Measurements from ENCODE around the gene GPR141. TPM values are rescaled to one million over a fixed set of nuclear protein-coding genes. Genes with fewer than 3 reads are reported as not detected.

GPR141 gene
- total RNA-seq, 5 donors from 2014 or later (not counting 1 experiment from before 2014, with no cell fraction given), result 0.25 to 6.3 (median 0.92) TPM

DNA sequence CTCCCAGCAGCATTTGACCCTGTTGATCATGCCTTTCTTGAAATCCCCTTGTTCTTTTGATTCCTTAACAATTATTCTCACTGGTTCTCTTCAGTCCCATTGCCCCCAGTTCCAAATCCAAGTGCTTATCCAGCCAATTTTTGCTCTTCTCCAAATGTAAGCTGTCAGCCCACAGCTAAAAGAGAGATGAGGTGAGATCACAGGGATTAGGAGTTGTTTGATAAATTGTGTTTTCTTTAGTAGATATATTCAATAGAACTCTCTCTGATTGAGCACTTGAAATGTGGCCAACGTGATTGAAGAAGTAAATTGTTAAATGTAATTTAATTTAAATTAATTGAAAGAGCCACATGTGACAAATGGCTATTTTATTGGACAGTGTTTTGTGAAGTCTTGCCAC, 88.2 kb downstream of the GPR141 start:
- H3K4me3 Mint-ChIP-seq, result no peak overlapping the region
- H3K27me3 Mint-ChIP-seq, result peaks cover 0 to 2% of the 10 kb centered on the region in 2 donors
- H3K27ac Mint-ChIP-seq, result no peak overlapping the region
- no peak overlapping the region for H3K4me3 ChIP-seq (ENCODE audit: control insufficient read depth in 1 of 2, extremely low read depth in 1 of 2, low read length in 1 of 2)
- H3K27ac ChIP-seq (ENCODE audit: low read length), result no peak overlapping the region
- H3K4me1 ChIP-seq (ENCODE audit: control insufficient read depth in 1 of 2, extremely low read depth in 1 of 2, insufficient read depth in 2 of 2, low read length in 2 of 2), result no peaks in the 10 kb centered on the region
- ATAC-seq (replicated peaks in 1 of 4) (no peak), DNase-seq (no peak)
- ChIA-PET CTCF (no interaction called here), POLR2A (no interaction called here)
- no peaks in the 10 kb centered on the region for H3K4me1 Mint-ChIP-seq
- no CpG with 5 or more reads among the region's 1 CpG for WGBS (ENCODE audit: insufficient coverage)
- no peaks in the 10 kb centered on the region for H3K36me3 ChIP-seq (ENCODE audit: control insufficient read depth in 2 of 2, extremely low read depth in 1 of 2, insufficient read depth in 1 of 2, low read length in 1 of 2)
- H3K27me3 ChIP-seq (replicated peaks in 1 of 2; ENCODE audit: control insufficient read depth in 2 of 2, extremely low read depth in 1 of 2, insufficient read depth in 2 of 2, low read length in 1 of 2), result no peaks in the 10 kb centered on the region
- H3K9me3 Mint-ChIP-seq, result peaks cover 6 to 18% (median 8%) of the 10 kb centered on the region in 3 donors
- no peaks in the 10 kb centered on the region for H3K36me3 Mint-ChIP-seq
- no peaks in the 10 kb centered on the region for H3K9me3 ChIP-seq

DNA sequence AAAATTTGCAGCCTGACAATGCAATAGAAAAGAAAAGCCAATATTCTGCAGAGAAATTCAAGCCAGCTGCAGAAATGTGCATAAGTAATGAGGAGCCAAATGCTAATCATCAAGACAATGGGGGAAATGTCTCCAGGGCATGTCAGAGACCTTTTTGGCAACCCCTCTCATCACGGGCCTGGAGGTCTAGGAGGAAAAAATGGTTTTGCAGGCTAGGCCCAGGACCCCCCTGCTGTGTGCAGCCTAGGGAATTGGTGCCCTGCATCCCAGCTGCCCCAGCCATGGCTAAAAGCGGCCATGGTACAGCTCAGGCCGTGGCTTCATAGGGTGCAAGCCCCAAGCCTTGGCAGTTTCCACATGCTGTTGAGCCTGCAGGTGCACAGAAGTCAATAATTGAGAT, 92.4 kb downstream of the GPR141 start:
- Mint-ChIP-seq H3K27me3 (peaks cover 0 to 2% of the 10 kb centered on the region in 2 donors), H3K36me3 (no peaks in the 10 kb centered on the region), H3K27ac (no peak overlapping the region), H3K9me3 (peaks cover 19 to 40% (median 23%) of the 10 kb centered on the region in 3 donors), H3K4me1 (no peaks in the 10 kb centered on the region), H3K4me3 (no peak overlapping the region)
- WGBS (ENCODE audit: insufficient coverage), result 71% methylated on average over 3 of the region's 3 CpGs
- Histone ChIP-seq H3K4me1 (ENCODE audit: control insufficient read depth in 1 of 2, extremely low read depth in 1 of 2, insufficient read depth in 2 of 2, low read length in 2 of 2) (no peaks in the 10 kb centered on the region), H3K27me3 (replicated peaks in 1 of 2; ENCODE audit: control insufficient read depth in 2 of 2, extremely low read depth in 1 of 2, insufficient read depth in 2 of 2, low read length in 1 of 2) (no peaks in the 10 kb centered on the region), H3K36me3 (ENCODE audit: control insufficient read depth in 2 of 2, extremely low read depth in 1 of 2, insufficient read depth in 1 of 2, low read length in 1 of 2) (no peaks in the 10 kb centered on the region), H3K4me3 (ENCODE audit: control insufficient read depth in 1 of 2, extremely low read depth in 1 of 2, low read length in 1 of 2) (no peak overlapping the region), H3K27ac (ENCODE audit: low read length) (no peak overlapping the region), H3K9me3 (no peaks in the 10 kb centered on the region)
- ATAC-seq (replicated peaks in 1 of 4), result no peak
- CTCF ChIA-PET, result no interaction called here
- POLR2A ChIA-PET, result no interaction called here
- no peak for DNase-seq

DNA sequence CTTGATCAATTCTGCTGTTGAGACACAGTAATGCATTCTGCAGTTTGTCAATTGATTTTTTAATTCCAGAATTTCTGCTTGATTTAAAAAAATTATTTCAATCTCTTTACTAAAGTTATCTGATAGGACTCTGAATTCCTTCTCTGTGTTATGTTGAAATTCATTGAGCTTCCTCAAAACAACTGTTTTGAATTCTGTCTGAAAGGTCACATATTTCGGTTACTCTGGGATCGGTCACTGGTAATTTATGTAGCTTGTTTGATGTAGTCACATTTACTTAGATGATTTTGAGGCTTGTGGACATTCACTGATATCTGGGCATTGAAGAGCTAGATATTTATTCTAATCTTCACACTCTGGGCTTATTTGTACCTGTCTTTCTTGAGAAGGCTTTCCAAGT, 97.6 kb downstream of the GPR141 start:
- Mint-ChIP-seq H3K4me1 (no peaks in the 10 kb centered on the region), H3K36me3 (no peaks in the 10 kb centered on the region), H3K27ac (no peak overlapping the region), H3K9me3 (peaks cover 17 to 26% (median 19%) of the 10 kb centered on the region in 3 donors), H3K4me3 (no peak overlapping the region), H3K27me3 (peaks cover 8 to 13% of the 10 kb centered on the region in 2 donors)
- Histone ChIP-seq H3K4me3 (ENCODE audit: control insufficient read depth in 1 of 2, extremely low read depth in 1 of 2, low read length in 1 of 2) (no peak overlapping the region), H3K27ac (ENCODE audit: low read length) (no peak overlapping the region), H3K27me3 (replicated peaks in 1 of 2; ENCODE audit: control insufficient read depth in 2 of 2, extremely low read depth in 1 of 2, insufficient read depth in 2 of 2, low read length in 1 of 2) (no peaks in the 10 kb centered on the region), H3K9me3 (no peaks in the 10 kb centered on the region), H3K36me3 (ENCODE audit: control insufficient read depth in 2 of 2, extremely low read depth in 1 of 2, insufficient read depth in 1 of 2, low read length in 1 of 2) (no peaks in the 10 kb centered on the region), H3K4me1 (ENCODE audit: control insufficient read depth in 1 of 2, extremely low read depth in 1 of 2, insufficient read depth in 2 of 2, low read length in 2 of 2) (no peaks in the 10 kb centered on the region)
- ATAC-seq (replicated peaks in 1 of 4), result no peak
- POLR2A ChIA-PET, result no interaction called here
- CTCF ChIA-PET, result no interaction called here
- DNase-seq, result no peak
- WGBS (ENCODE audit: insufficient coverage), result no CpG with 5 or more reads among the region's 2 CpGs

DNA sequence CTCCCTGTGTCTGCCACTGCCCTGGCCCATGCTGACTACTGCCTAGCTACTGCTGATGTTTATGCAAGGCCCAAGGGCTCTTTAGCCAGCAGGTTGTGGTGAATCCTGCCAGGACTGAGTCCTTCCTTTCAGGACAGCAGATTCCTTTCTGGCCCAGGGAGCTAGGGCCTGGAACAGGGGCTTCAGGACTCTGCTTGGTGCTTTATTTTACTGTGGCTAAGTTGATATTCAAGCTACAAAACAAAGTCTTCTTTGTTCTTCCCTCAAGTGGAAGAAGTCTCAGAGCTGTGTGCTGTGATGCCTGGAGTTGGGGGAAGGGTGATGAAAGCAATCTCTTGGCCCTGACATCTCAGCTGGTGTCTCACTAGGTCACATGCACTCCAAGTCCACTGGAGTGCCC, 98.6 kb downstream of the GPR141 start:
- H3K4me3 Mint-ChIP-seq, result no peak overlapping the region
- peaks cover 0 to 2% of the 10 kb centered on the region in 2 experiments for H3K4me1 ChIP-seq (ENCODE audit: control insufficient read depth in 1 of 2, extremely low read depth in 1 of 2, insufficient read depth in 2 of 2, low read length in 2 of 2)
- H3K27me3 ChIP-seq (replicated peaks in 1 of 2; ENCODE audit: control insufficient read depth in 2 of 2, extremely low read depth in 1 of 2, insufficient read depth in 2 of 2, low read length in 1 of 2), result no peaks in the 10 kb centered on the region
- H3K36me3 Mint-ChIP-seq, result no peaks in the 10 kb centered on the region
- DNase-seq (no peak), ATAC-seq (replicated peaks in 1 of 4) (no peak)
- POLR2A ChIA-PET, result no interaction called here
- H3K4me3 ChIP-seq (ENCODE audit: control insufficient read depth in 1 of 2, extremely low read depth in 1 of 2, low read length in 1 of 2), result no peak overlapping the region
- no peaks in the 10 kb centered on the region for H3K9me3 ChIP-seq
- H3K27me3 Mint-ChIP-seq, result peaks cover 8 to 13% of the 10 kb centered on the region in 2 donors
- peaks cover 0 to 4% (median 2%) of the 10 kb centered on the region in 3 donors for H3K4me1 Mint-ChIP-seq
- H3K36me3 ChIP-seq (ENCODE audit: control insufficient read depth in 2 of 2, extremely low read depth in 1 of 2, insufficient read depth in 1 of 2, low read length in 1 of 2), result no peaks in the 10 kb centered on the region
- H3K27ac ChIP-seq (ENCODE audit: low read length), result no peak overlapping the region
- no peak overlapping the region for H3K27ac Mint-ChIP-seq
- CTCF ChIA-PET, result no interaction called here
- peaks cover 11 to 18% (median 17%) of the 10 kb centered on the region in 3 donors for H3K9me3 Mint-ChIP-seq

DNA sequence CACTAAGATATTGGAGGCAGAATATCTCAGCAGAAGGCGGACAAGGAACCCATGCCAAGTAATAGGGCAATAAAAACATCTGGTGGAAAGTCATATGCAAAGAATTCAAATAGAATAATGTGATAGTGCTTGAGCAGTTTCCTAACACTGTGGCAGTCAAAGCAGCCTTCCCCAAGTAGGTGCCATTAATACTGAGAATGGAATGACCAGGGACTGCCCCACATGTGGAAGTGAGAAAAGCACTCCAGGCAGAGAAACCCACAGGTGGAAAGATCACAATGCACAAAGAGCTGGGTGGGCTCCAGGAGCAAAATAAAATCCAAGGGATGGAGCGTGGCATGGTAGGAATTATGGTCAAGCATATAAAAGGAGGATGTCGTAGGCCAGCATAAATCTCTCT, 100.4 kb downstream of the GPR141 start:
- H3K27me3 Mint-ChIP-seq, result peaks cover 8 to 13% of the 10 kb centered on the region in 2 donors
- Histone ChIP-seq H3K4me3 (ENCODE audit: control insufficient read depth in 1 of 2, extremely low read depth in 1 of 2, low read length in 1 of 2) (no peak overlapping the region), H3K36me3 (ENCODE audit: control insufficient read depth in 2 of 2, extremely low read depth in 1 of 2, insufficient read depth in 1 of 2, low read length in 1 of 2) (no peaks in the 10 kb centered on the region), H3K27me3 (replicated peaks in 1 of 2; ENCODE audit: control insufficient read depth in 2 of 2, extremely low read depth in 1 of 2, insufficient read depth in 2 of 2, low read length in 1 of 2) (no peaks in the 10 kb centered on the region), H3K4me1 (ENCODE audit: control insufficient read depth in 1 of 2, extremely low read depth in 1 of 2, insufficient read depth in 2 of 2, low read length in 2 of 2) (peaks cover 0 to 4% of the 10 kb centered on the region in 2 experiments), H3K27ac (ENCODE audit: low read length) (no peak overlapping the region), H3K9me3 (no peaks in the 10 kb centered on the region)
- H3K36me3 Mint-ChIP-seq, result no peaks in the 10 kb centered on the region
- H3K9me3 Mint-ChIP-seq, result peaks cover 0 to 5% (median 4%) of the 10 kb centered on the region in 3 donors
- peaks cover 0 to 5% (median 2%) of the 10 kb centered on the region in 3 donors for H3K4me1 Mint-ChIP-seq
- CTCF ChIA-PET, result no interaction called here
- WGBS (ENCODE audit: insufficient coverage), result 67% methylated on average over 1 of the region's 3 CpGs
- no peak for ATAC-seq (replicated peaks in 1 of 4)
- POLR2A ChIA-PET, result no interaction called here
- H3K4me3 Mint-ChIP-seq, result no peak overlapping the region
- DNase-seq, result no peak
- no peak overlapping the region for H3K27ac Mint-ChIP-seq

DNA sequence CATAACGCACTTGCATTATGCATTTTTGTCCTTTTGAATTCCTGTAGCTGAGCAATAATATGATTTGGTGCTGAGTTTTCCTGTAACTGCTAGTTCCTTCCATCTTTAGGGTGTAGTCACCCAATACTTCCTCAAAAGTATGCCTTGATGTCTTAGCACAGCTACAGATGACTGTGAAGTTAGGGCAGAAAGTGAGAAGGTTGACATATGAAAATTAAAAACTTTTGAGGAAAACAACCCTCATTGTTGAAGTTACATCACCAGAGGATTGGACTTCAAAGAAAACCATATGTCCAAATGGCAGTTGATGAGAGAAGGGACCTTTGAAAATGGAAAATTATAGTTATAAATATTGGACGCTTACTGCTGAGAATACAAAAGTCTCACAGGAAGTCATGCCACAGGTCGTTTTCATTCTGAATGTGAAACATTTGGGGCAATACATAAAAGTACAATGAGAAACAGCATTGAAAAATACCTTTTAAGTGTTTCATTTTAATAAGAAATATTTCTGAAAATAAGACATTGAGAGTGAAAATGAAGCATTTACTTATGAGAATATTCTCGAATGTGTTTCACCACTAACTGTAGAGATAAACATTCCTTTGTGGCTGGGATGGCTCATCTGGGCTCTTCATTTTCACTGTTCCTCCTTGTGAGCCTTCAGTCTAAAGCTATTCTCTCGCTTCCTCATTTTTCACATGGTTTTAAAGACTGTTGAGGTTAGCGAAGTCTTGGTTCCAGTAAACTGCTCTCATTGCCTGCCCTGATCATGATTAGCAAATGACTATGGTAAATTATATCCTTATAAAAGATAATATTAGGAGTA, 103.4 kb downstream of the GPR141 start:
- POLR2A ChIA-PET, result no interaction called here
- H3K36me3 Mint-ChIP-seq, result no peaks in the 10 kb centered on the region
- peaks cover 0 to 4% of the 10 kb centered on the region in 2 experiments for H3K4me1 ChIP-seq (ENCODE audit: control insufficient read depth in 1 of 2, extremely low read depth in 1 of 2, insufficient read depth in 2 of 2, low read length in 2 of 2)
- H3K27me3 Mint-ChIP-seq, result peaks cover 8 to 13% of the 10 kb centered on the region in 2 donors
- peaks cover 0 to 5% (median 2%) of the 10 kb centered on the region in 3 donors for H3K4me1 Mint-ChIP-seq
- ATAC-seq (replicated peaks in 1 of 4) (peak in 1 of 4 experiments; percentile 55), DNase-seq (no peak)
- no peak overlapping the region for H3K4me3 ChIP-seq (ENCODE audit: control insufficient read depth in 1 of 2, extremely low read depth in 1 of 2, low read length in 1 of 2)
- CTCF ChIA-PET, result no interaction called here
- no peak overlapping the region for H3K4me3 Mint-ChIP-seq
- H3K9me3 ChIP-seq, result no peaks in the 10 kb centered on the region
- H3K27me3 ChIP-seq (replicated peaks in 1 of 2; ENCODE audit: control insufficient read depth in 2 of 2, extremely low read depth in 1 of 2, insufficient read depth in 2 of 2, low read length in 1 of 2), result no peaks in the 10 kb centered on the region
- peaks cover 0 to 5% (median 0%) of the 10 kb centered on the region in 3 donors for H3K9me3 Mint-ChIP-seq
- peak overlapping the region in 1 of 2 donors; percentile 46 for H3K27ac Mint-ChIP-seq
- H3K27ac ChIP-seq (ENCODE audit: low read length), result no peak overlapping the region
- H3K36me3 ChIP-seq (ENCODE audit: control insufficient read depth in 2 of 2, extremely low read depth in 1 of 2, insufficient read depth in 1 of 2, low read length in 1 of 2), result no peaks in the 10 kb centered on the region
- no CpG with 5 or more reads among the region's 6 CpGs for WGBS (ENCODE audit: insufficient coverage)

Data from T-cell (primary cell).